Uterus (tissue), 4 donors: ENCODE data around the gene IQSEC3. TPM values are rescaled to one million over a fixed set of nuclear protein-coding genes. Genes with fewer than 3 reads are reported as not detected.

Source experiments
- DNase-seq, 2 donors: peaks; one replicate each; pipeline ENCODE4 v3.0.0-alpha.2; 2019 to 2020
- H3K27ac ChIP-seq, 2 donors: fragments of 200-600 bp; sonication (generic); 1 replicate in 1 of 2; 2 replicates in 1 of 2; pipeline ENCODE4 v1.5.1; 2016 to 2018
- H3K27me3 ChIP-seq, 2 donors: fragments of 200-600 bp; sonication (generic); one replicate each; pipeline ENCODE4 v1.5.1; 2018 to 2019; ENCODE audit warnings: control low read depth in 1 of 2
- H3K36me3 ChIP-seq, 2 donors: fragments of 200-600 bp; sonication (generic); one replicate each; pipeline ENCODE4 v1.5.1; 2019; ENCODE audit warnings: control low read depth in 1 of 2
- H3K4me1 ChIP-seq, 2 donors: fragments of 200-600 bp; sonication (generic); one replicate each; pipeline ENCODE4 v1.5.1; 2018 to 2019; ENCODE audit warnings: control low read depth in 1 of 2
- H3K4me3 ChIP-seq, 2 donors: fragments of 200-600 bp; sonication (generic); 1 replicate in 1 of 2; 2 replicates in 1 of 2; pipeline ENCODE4 v1.5.1; 2018 to 2019; ENCODE audit warnings: mild to moderate bottlenecking in 1 of 2
- H3K9me3 ChIP-seq, 2 donors: fragments of 200-600 bp; sonication (generic); one replicate each; pipeline ENCODE4 v1.5.1; 2019; ENCODE audit warnings: control low read depth in 1 of 2
- CTCF ChIP-seq, 4 experiments: fragments of 200-600 bp in 2 of 4; fragments of 450-650 bp in 2 of 4; sonication (generic) in 2 of 4; IDR thresholded peaks; one replicate each; pipeline ENCODE4 v1.5.1; 2016 to 2019; ENCODE audit warnings: antibody characterized with exemption in 4 of 4, mild to moderate bottlenecking in 2 of 4, moderate library complexity in 1 of 4
- POLR2A ChIP-seq, 2 donors: fragments of 450-650 bp; IDR thresholded peaks; one replicate each; pipeline ENCODE4 v1.6.1; 2016; ENCODE audit warnings: antibody characterized with exemption in 2 of 2, mild to moderate bottlenecking in 1 of 2, moderate library complexity in 1 of 2
- intact Hi-C: fragments of 100-400 bp; cut with DNase I; formaldehyde crosslinking; loops from one replicate; pipeline ENCODE4 v1.15.1; 2023; ENCODE audit warnings: low total_unique reads
- total RNA-seq, 4 donors: library from RNA; depleted of rRNA in 3 of 4; stranded (reverse); fragments of >200 nt in 3 of 4; gene quantifications; one replicate each; pipeline versions ENCODE4 v1.1.0 to v1.2.4, GENCODE V29; 2014 to 2023
- donor health status: DM: yes; HTN: yes; CAD: no.

The IQSEC3 gene
- total RNA-seq, 4 donors from 2014 or later = under 0.01 to 2.9 (median 1.3) TPM

DNA sequence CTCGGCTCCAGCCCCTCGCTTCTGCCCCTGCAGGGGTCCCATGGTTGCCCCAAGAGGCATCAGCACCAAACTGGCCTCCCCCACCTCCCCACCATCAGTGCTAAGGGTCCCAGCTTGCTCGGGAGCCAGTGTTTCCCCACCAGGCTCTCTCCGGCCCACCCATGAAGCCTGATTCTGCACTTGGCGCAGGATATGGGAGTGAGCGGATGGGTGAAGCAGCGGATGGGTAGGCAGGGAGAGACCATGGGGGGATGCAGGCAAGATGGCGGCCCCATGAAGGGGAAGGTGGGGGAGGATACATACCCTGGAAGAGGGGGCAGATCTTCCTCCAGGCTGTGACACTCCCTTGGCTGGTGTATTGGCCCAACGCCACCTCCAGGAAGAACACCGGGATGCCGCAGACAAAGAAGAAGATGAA, 137.7 kb downstream of the IQSEC3 start:
- no peak for TF ChIP-seq CTCF (IDR thresholded peaks at IDR 0.05)
- TF ChIP-seq POLR2A (IDR thresholded peaks at IDR 0.05) = no peak
- Histone ChIP-seq H3K27ac (no peak overlapping the region), H3K9me3 (no peaks in the 10 kb centered on the region), H3K36me3 (no peaks in the 10 kb centered on the region), H3K4me3 (peak overlapping the region in 1 of 2 donors; percentile 26), H3K4me1 (peaks cover 0 to 8% of the 10 kb centered on the region in 2 donors), H3K27me3 (no peaks in the 10 kb centered on the region)
- DNase-seq = no peak
- intact Hi-C loops = no loop called here

DNA sequence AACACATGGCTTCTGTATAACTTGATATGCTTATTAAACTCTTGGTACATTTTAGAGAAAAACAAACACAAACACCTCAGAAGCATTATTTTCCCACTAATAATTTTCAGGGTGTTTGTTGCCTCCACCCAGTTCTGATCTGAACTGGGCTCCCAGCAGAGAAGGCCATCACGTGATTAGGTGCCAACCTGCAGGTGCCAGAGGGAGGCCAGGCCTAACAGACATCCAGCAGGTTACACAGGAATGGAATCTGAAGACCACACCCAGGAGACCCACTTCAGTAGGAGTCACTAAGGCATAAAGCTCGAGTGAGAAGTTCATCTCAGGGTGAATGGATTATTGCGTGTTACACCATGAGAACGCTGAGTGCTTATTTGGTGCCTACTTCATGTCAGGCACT, 138.5 kb downstream of the IQSEC3 start:
- DNase-seq = no peak
- Histone ChIP-seq H3K4me3 (no peak overlapping the region), H3K9me3 (no peaks in the 10 kb centered on the region), H3K36me3 (no peaks in the 10 kb centered on the region), H3K27ac (no peak overlapping the region), H3K4me1 (peaks cover 0 to 8% of the 10 kb centered on the region in 2 donors), H3K27me3 (no peaks in the 10 kb centered on the region)
- no peak for TF ChIP-seq CTCF (IDR thresholded peaks at IDR 0.05)
- TF ChIP-seq POLR2A (IDR thresholded peaks at IDR 0.05) = no peak
- intact Hi-C loops = no loop called here

DNA sequence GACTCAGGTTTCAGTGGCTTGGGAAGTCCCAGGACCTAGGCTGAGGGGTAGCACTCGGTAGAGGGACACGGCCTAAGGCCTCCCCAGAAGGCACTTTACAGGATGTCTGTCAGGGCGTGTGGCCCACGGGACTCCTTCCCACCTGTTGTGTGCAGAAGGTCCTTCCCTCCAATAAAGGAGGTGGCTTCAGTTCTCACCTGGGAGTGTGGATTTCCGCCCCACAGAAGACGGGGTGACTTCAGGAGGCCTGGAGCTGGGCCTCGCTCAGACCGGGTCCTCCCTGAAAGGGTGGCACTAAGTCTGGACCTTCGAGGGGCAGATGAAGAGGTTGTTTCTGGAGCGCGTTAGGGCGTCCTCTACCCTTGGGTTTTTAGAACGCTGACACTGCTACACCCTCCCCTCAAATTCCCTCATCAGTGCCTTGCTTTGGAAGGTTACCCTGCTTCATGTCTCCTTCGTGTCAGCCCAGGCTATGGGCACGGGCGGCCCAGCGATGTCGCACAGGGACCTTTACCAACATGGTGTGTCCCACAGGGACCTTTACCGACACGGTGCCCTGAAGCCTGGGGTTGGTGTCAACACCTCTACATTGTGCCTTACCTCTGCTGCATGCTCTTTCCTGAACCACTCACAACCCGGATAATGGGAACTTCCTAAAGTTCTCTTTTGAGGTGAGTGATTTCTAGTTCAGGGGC, 140.3 kb downstream of the IQSEC3 start:
- intact Hi-C loops = no loop called here
- no peak for DNase-seq
- Histone ChIP-seq H3K27me3 (no peaks in the 10 kb centered on the region), H3K9me3 (no peaks in the 10 kb centered on the region), H3K4me3 (no peak overlapping the region), H3K4me1 (peaks cover 0 to 8% of the 10 kb centered on the region in 2 donors), H3K27ac (no peak overlapping the region), H3K36me3 (no peaks in the 10 kb centered on the region)
- TF ChIP-seq POLR2A (IDR thresholded peaks at IDR 0.05) = no peak
- TF ChIP-seq CTCF (IDR thresholded peaks at IDR 0.05) = no peak

DNA sequence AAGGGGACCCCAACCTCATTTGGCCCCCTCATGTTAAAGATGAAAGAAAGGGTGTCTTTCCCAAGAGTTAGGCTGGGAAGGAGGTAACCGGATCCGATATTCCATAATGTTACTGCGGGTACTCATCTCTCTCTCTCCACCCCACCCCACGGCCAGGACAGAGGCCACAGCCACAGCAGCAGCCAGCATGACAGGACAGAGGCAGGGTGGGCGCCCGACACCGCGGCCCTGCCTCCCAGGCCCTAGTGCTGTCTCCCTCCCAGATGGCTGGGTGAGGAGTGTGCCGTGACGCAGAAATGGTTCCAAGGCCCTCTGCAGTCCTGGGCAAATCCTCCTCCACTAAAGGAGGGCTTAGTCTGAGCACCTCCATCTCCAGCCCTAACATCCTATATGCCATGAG, 141.2 kb downstream of the IQSEC3 start:
- Histone ChIP-seq H3K27ac (no peak overlapping the region), H3K4me3 (no peak overlapping the region), H3K9me3 (no peaks in the 10 kb centered on the region), H3K36me3 (no peaks in the 10 kb centered on the region), H3K27me3 (no peaks in the 10 kb centered on the region), H3K4me1 (peaks cover 0 to 8% of the 10 kb centered on the region in 2 donors)
- no peak for TF ChIP-seq POLR2A (IDR thresholded peaks at IDR 0.05)
- TF ChIP-seq CTCF (IDR thresholded peaks at IDR 0.05) = no peak
- DNase-seq = no peak
- intact Hi-C loops = no loop called here

DNA sequence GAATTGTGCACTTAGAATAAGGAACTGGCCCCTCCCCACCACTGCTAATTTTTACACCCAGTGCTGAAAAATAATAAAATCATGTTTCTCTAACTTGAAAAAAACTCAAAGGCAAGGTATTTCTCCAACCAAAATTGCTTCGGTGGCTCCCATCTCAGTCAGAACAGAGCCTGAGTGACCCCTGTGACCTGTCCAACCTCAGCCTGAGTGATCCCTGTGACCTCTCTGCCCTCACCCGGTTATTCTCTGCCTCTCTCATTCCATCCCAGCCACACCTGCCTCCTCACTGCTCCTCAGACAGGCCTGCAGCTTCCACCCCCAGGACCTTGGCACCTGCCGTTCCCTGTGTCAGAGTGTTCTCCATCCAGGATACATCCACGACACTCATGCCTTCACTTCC, 142.2 kb downstream of the IQSEC3 start:
- H3K36me3 ChIP-seq = no peaks in the 10 kb centered on the region
- DNase-seq = no peak
- H3K4me3 ChIP-seq = no peak overlapping the region
- no peaks in the 10 kb centered on the region for H3K27me3 ChIP-seq
- H3K27ac ChIP-seq = no peak overlapping the region
- H3K9me3 ChIP-seq = no peaks in the 10 kb centered on the region
- TF ChIP-seq POLR2A (IDR thresholded peaks at IDR 0.05) (no peak), CTCF (IDR thresholded peaks at IDR 0.05) (no peak)
- peaks cover 0 to 5% of the 10 kb centered on the region in 2 donors for H3K4me1 ChIP-seq
- intact Hi-C loops = no loop called here
